EH (cell line): ENCODE results near the gene SHBG.
"Not testable (repeated sequence)": the region's sequence is repeated elsewhere in the genome, so short reads cannot be mapped to it uniquely, and the experiment has no call there.

Source experiments
- DNase-seq: peaks from one replicate; pipeline ENCODE4 v3.0.0-alpha.2; 2015; ENCODE audit warnings: low read depth

SHBG gene

DNA sequence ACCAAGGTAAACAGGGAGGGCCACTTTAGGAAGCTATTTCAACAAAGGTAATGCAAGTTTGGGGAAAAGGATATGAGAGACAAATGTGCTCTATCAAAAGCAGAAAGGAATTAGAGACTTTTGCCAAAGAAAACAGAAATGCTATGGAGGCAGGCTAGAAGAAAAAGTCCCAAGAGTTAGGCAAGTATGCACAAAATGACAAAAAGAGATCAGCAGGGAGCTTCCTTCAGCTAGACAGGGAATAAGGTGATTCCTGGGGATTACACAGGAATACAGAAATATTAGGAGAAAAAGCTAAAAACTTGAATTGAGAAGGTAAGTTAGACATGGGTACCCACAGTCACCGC lies 17.7 kb upstream of the SHBG start:
- DNase-seq: peak; percentile 63

DNA sequence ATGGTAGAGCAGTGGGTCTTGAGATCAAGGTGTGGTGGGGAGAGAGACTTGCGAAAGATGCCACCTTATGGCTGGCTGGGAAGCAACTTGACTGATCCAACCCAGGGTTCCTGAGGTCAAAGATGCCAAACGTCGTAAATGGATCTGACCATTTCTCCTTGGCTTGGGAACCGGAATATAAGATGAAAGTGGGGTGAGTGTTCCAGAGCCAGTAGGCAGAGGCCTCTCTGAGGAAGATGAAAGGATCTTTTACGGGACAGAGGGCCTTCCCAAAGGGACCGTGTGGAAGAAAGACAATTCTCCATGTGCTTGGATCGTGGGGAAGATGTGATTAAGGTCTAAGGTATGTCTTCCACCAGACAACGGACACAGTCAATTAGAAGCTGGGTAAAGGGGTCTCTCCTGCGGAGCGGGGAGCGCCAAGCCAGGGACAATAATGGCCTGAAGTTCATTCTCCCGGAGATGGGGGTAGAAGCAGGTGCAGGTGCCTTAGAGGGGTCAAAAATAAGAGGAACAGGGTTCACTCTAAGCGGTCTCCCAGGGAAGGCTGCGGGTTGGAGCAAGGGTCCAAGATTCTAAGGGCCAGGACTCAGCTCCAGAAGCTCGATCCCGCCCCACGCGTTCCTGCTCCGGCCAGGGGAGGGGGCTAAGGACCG lies 16.0 kb upstream of the SHBG start:
- peak; percentile 77 for DNase-seq

DNA sequence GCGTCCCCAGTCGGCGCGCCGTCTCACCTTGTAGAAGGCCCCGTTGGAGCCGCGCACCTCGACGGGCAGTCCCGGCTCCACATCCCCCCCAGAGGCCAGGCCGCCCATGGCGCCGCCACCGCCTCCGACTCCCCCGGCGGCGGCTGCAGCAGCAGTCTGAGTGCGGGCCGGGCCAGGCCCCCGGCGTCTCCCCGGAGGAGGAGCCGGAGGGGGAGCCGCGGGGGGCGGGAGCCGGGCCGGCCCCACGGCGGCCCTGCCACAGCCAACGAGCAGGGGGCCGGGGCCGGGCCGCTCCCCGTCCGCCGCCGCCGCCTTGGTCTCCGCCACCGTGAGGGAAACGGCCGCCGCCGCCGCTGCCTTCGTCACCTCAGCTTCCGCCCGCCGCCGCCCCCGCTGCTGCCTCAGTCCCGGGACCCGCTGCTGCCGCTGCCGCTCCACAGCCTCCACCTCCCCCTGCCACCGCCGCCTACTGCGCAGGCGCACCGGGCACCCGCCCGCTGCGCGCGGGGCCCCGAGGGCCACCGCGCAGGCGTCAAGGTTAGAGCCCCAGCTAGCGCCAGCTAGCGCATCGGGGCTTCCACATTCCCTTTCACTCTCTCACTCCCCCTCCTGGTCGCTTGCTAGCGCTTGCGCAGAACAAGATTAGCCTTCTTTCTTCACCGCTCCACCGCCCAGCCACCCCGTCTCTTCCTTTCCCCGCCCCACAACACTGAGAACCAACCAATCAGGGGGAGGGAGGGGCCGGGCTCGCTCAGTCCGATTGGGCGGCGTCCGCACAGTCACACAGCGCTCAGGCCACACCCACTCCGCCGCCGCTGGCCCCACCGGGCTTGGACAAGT lies 15.3 kb upstream of the SHBG start, which contains the start of gene FXR2:
FXR2 (minus strand) TSS at position 473 of the 840 bp plus-strand sequence; CDS start at position 108, 365 bp downstream.
- DNase-seq: peak; percentile 100

DNA sequence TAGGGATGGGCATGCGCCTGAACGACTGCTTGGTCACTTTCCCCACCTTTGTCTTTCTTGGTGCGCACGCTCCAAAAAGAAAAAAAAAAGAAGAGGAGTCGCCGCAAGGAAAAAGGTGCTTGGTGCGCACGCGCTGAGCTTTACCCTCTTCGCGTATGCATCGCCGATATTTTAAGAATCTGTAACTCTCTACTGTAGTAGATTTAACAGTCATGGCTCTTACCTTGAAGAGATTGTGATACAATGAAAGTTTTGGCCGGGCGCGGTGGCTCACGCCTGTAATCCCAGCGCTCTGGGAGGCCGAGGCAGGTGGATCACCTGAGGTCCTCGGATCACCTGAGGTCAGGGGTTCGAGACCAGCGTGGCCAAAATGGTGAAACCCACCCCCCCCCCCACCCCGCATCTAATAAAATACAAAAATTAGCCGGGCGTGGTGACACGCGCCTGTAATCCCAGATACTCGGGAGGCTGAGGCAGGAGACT lies 14.6 kb upstream of the SHBG start:
- DNase-seq: no peak

GRCh38 chr17:7618608-7619007 lies 11.3 kb upstream of the SHBG start:
- no peak for DNase-seq

DNA sequence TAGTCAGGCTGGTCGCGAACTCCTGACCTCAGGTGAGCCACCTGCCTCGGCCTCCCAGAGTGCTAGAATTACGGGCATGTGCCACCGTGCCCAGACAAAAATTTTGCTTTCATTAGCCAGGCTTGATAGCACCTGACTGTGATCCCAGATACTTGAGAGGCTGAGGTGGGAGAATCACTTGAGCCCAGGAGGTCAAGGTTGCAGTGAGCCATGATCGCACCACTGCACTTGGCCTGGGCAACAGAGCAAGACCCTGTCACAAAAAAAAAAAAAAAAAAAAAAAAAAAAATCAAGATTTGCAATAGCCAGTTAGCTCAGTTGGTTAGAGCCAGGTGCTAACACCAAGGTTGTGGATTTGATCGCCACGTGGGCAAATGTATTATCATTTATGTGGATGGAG lies 9.1 kb upstream of the SHBG start:
- no peak for DNase-seq

- DNase-seq: no peak
These were observed 6.3 kb upstream of the SHBG start for GRCh38 chr17:7623661-7624060.

DNA sequence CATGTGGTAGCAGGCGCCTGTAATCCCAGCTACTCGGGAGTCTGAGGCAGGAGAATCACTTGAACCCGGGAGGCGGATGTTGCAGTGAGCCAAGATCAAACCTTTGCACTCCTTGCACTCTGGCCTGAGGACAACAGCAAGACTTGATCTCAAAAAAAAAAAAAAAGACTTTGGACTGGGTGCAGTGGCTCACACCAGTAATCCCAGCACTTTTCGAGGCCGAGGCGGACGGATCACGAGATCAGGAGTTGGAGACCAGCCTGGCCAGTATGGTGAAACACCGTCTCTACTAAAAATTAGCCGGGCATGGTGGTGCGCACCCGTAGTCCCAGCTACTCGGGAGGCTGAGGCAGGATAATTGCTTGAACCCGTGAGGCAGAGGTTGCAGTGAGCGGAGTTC lies 4.2 kb upstream of the SHBG start:
- DNase-seq: not testable (repeated sequence)

- DNase-seq: no peak
These were observed 3.6 kb upstream of the SHBG start for GRCh38 chr17:7626307-7626706.

DNA sequence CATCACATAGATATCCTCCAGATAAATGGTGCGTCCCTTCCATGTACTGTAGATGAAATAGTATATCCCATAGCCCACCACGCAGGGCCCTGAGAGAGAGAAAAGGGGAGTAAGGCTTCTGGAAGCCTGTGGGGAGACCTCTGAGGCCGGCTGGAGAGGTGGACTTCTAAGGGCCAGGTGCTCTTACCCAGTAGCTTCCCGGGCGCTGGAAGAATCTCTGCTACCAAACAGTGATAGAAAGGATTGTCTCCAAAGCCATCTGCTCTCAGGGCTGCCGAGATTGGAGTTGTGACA lies 3.0 kb upstream of the SHBG start:
- no peak for DNase-seq

DNA sequence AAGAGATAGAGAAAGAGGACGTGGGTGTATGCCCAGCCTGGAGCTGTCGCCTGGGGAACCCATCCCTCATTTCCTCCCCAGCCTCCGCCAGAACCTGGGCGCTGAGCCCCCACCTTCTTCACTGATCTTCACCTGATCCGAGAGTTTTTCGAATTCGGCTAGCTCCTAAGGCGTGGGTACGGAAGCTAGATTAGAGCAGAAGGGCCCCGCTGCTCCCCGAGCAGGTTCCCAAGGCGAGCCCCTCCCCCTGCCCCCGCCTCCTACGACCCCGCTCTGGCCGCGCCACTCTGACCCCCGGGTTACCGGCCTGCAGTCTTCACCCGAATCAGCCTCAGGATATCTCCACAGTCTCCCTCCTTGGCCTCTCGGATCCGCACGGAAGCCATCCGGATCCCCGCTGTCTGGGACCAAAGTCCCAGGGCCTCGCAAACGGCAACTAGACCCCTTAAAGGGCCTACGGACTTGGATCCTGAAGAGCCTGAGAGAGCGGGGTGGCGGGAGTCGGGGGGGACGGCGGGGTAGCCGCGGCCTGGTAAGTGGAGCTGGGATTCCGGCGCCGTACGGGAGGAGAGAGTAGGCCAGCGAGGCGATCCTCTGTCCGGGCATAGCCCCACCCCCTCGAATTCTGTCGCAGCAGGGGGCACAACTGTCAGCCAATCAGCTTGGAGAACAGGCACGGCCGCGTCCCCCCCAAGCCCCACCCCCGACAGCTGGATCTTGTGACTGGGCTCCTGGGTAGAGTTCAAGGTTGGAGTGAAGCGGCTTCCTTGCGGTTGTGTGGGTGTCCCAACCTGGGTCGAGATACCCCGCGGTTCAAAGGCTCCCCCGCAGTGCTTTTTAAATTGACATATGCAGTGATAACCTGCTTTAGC lies 2.4 kb upstream of the SHBG start, which contains the start of gene SAT2:
SAT2 (minus strand) TSS at position 572 of the 872 bp plus-strand sequence; CDS start at position 386, 186 bp downstream.
- peak; percentile 95 for DNase-seq

DNA sequence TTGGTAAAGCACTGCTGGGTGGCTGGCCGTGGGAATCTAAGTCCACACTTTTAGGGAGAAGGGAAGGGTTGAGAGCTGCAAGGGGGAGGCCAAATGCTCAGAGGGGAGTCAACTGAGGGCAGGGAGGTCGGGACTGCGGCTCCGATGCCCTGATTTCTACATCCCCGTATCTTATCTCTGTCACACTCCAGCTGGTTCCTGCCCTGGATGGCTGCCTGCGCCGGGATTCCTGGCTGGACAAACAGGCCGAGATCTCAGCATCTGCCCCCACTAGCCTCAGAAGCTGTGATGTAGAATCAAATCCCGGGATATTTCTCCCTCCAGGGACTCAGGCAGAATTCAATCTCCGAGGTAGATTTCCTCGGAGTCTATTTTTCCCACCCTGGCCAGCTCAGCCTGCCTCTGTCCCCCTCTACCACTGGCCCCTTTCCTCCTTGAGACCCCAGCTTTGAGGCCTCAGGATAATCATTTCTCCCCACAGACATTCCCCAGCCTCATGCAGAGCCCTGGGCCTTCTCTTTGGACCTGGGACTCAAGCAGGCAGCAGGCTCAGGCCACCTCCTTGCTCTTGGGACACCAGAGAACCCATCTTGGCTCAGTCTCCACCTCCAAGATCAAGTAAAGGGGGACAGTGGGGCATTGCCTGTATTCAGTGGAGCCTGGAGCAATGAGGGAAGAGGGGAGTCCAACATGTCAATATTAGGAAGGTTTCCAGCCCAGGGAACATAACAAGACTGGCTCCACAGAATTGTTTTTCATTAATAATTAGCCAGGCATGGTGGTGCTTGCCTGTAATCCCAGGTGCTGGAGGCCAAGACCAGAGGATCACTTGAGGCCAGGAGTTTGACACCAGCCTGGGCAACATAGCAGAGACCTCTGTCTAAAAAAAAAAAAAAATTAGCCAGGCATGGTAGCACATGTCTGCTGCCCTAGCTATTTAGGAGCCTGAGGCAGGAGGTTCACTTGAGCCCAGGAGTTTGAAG lies 1.8 kb downstream of the SHBG start:
- DNase-seq: no peak

DNA sequence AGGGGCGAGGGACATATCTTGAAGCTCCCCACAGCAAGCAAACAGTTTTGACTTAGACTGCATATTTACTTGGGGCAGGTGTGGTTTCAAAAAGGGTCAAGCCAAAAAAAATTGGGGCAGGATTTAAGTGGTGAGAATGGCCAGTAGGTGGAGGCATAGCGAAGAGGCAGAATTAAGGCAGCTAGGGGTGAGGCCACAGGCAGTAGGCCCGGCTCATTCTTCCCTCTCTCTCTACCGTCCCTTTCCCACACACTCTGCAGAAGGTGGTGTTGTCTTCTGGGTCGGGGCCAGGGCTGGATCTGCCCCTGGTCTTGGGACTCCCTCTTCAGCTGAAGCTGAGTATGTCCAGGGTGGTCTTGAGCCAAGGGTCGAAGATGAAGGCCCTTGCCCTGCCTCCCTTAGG lies 2.6 kb downstream of the SHBG start:
- DNase-seq: peak; percentile 62

DNA sequence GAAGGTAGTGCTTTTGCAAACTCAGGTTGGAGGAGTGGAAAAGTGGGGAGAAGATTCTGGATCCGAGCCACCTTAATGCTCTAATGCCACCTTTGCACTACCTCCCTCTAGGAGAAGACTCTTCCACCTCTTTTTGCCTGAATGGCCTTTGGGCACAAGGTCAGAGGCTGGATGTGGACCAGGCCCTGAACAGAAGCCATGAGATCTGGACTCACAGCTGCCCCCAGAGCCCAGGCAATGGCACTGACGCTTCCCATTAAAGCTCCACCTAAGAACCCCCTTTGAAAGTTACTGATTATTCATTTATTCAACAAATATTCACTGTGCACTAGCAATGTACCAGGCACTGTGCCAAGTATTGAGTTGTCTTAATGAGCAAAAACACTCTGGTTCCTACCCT lies 3.2 kb downstream of the SHBG start:
- DNase-seq: no peak

DNA sequence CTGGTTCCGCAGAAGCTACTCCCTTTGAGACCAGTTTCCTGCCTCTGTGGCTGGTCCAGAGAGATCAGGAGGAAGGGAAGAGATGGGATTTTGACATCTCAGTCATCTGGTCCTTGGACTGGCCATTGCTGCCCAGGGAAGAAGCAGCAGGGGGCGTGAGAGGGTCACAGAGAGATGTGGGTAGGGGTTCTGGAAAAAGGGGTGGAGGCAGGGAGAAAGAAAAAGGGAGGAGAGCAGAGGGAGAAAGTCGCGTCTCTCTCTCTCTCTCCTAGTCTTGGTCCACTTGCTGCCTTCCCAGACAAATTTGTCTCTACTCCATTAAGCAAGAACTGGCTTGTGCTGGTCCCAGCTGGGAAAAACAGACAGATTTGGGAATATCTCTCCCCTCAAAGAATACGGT lies 4.4 kb downstream of the SHBG start:
- DNase-seq: peak; percentile 54

GRCh38 chr17:7636163-7636562 lies 6.2 kb downstream of the SHBG start:
- no peak for DNase-seq

DNA sequence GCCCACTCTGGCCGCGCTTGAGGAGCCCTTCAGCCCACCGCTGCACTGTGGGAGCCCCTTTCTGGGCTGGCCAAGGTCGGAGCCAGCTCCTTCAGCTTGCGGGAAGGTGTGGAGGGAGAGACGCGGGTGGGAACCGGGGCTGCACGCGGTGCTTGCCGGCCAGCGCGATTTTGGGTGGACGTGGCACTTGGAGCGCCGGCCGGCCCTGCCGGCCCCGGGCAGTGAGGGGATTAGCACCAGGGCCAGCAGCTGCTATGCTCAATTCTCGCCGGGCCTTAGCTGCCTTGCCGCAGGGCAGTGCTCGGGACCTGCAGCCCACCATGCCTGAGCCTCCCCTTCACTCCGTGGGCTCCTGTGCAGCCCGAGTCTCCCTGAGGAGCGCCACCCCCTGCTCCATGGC lies 10.8 kb downstream of the SHBG start:
- no peak for DNase-seq

DNA sequence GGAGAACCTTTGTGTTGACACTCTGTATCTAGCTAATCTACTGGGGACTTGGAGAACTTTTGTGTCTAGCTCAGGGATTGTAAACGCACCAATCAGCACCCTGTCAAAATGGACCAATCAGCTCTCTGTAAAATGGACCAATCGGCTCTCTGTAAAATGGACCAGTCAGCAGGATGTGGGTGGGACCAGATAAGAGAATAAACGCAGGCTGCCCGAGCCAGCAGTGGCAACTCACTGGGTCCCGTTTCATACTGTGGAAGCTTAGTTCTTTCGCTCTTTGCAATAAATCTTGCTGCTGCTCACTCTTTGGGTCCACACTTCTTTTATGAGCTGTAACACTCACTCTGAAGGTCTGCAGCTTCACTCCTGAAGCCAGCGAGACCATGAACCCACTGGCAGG lies 11.7 kb downstream of the SHBG start:
- not testable (repeated sequence) for DNase-seq

GRCh38 chr17:7644775-7645174 lies 14.8 kb downstream of the SHBG start:
- no peak for DNase-seq

DNA sequence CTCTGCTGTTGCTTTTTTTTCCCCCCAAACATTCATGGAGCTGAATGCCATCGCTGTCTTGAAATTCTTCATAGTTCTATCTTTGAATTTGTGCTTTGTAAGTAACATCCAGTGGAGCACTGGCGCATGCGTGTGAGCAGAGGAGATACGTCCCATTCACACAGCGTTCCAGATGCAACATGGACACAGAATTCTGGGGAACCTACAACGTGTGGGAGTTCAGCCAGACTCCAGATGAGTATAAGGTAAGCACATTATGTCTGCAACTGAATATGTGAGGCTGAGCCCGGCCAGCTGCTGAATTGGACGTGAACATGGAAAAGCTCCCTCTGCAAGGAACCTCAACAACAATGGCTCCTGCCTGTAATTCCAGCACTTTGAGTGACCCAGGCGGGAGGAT lies 16.5 kb downstream of the SHBG start:
- no peak for DNase-seq

GRCh38 chr17:7647018-7647417 lies 17.1 kb downstream of the SHBG start:
- no peak for DNase-seq
